ENCODE results near the gene ZNF618. TPM values are rescaled to one million over a fixed set of nuclear protein-coding genes. Genes with fewer than 3 reads are reported as not detected.

ZNF618 gene
- polyA plus RNA-seq, 1 donor (not counting 4 experiments of a cell fraction or from before 2014, with no cell fraction given) = 2.5 TPM

DNA sequence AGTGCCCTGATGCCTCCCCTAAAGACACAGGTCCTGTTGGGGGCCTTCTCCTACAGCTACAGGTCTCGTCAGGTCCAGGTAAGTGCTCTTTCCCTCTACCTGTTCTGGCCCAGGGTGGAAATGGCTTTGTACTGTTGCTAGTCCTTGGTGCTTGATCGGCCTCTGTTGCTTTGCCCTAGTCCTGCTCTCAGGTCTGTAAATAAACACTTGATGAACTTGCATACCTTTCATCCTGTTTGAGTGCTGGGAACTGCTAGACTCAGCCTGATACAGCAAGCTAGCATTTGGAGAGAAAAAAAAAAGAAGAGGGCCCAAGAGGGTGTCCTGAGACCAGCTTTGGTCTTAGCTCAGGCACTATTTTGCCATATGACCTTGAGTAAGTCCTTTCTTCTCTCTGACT is 21.8 kb upstream of the ZNF618 start:
- FAIRE-seq (no peak), DNase-seq (ENCODE audit: low read depth, low spot score) (no peak)
- no peaks in the 10 kb centered on the region for H4K20me1 ChIP-seq (ENCODE audit: control insufficient read depth, extremely low read depth, insufficient read depth, low read length)
- H3K27ac ChIP-seq (ENCODE audit: control insufficient read depth, insufficient read depth, low read length) = no peak overlapping the region
- no peak overlapping the region for H3K9ac ChIP-seq (ENCODE audit: control insufficient read depth, extremely low read depth, insufficient read depth, low read length)
- H3K9me3 ChIP-seq (ENCODE audit: control insufficient read depth, low read depth, low read length) = no peaks in the 10 kb centered on the region
- dilution Hi-C loops (cut with MboI; ENCODE audit: extremely low pct_ligation_motif_present, low sequenced_read_pairs) = no loop called here
- no peaks in the 10 kb centered on the region for H3K36me3 ChIP-seq (ENCODE audit: control insufficient read depth in 2 of 2, extremely low read depth in 1 of 2, insufficient read depth in 2 of 2, low read length in 2 of 2)
- no peaks in the 10 kb centered on the region for H3K4me1 ChIP-seq (ENCODE audit: control insufficient read depth, extremely low read depth, insufficient read depth, low read length)
- H3K4me2 ChIP-seq (ENCODE audit: control insufficient read depth, extremely low read depth, insufficient read depth, low read depth, low read length) = no peak overlapping the region
- H3K27me3 ChIP-seq (ENCODE audit: control insufficient read depth, extremely low read depth, insufficient read depth, low read length) = peaks cover 3% of the 10 kb centered on the region
- TF ChIP-seq, protein P1, sequence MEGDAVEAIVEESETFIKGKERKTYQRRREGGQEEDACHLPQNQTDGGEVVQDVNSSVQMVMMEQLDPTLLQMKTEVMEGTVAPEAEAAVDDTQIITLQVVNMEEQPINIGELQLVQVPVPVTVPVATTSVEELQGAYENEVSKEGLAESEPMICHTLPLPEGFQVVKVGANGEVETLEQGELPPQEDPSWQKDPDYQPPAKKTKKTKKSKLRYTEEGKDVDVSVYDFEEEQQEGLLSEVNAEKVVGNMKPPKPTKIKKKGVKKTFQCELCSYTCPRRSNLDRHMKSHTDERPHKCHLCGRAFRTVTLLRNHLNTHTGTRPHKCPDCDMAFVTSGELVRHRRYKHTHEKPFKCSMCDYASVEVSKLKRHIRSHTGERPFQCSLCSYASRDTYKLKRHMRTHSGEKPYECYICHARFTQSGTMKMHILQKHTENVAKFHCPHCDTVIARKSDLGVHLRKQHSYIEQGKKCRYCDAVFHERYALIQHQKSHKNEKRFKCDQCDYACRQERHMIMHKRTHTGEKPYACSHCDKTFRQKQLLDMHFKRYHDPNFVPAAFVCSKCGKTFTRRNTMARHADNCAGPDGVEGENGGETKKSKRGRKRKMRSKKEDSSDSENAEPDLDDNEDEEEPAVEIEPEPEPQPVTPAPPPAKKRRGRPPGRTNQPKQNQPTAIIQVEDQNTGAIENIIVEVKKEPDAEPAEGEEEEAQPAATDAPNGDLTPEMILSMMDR (optimal IDR thresholded peaks at IDR 0.05 in 1 of 3, IDR thresholded peaks at IDR 0.05 in 1 of 3, conservative IDR thresholded peaks at IDR 0.05 in 1 of 3; ENCODE audit: extremely low read depth in 1 of 3, insufficient read depth in 2 of 3, low read length in 3 of 3) = no peak
- no peak for TF ChIP-seq EZH2 (IDR thresholded peaks at IDR 0.05; ENCODE audit: low read length)
- no peak overlapping the region for H2AFZ ChIP-seq (ENCODE audit: control insufficient read depth, low read length)
- no peaks in the 10 kb centered on the region for H3K79me2 ChIP-seq (ENCODE audit: control insufficient read depth, insufficient read depth, low read length)
- no peak overlapping the region for H3K4me3 ChIP-seq (ENCODE audit: control insufficient read depth in 2 of 3, extremely low read depth in 1 of 3, insufficient read depth in 2 of 3, low read depth in 1 of 3, low read length in 3 of 3)
- no peaks in the 10 kb centered on the region for H3K9me1 ChIP-seq (ENCODE audit: control insufficient read depth, extremely low read depth, insufficient read depth, low read length)

DNA sequence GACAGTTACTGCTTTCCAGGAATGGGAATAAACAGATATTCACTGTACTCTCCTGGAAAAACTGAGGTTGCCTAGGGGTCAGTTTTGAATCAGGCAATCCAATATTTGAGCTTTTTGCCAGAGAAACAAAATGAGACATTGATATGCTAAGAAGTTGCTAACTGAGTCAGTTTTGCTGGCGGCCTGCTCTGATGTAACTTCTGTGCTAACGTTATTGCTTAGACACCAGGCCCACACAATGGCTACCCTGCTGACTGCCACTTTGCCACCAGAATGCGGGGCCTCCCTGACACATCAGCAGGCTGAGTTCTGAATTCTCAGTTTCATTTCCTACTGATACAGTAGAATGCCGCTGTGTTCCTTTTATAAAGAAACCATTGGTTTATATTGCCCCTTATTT is 18.2 kb upstream of the ZNF618 start:
- H3K36me3 ChIP-seq (ENCODE audit: control insufficient read depth in 2 of 2, extremely low read depth in 1 of 2, insufficient read depth in 2 of 2, low read length in 2 of 2) = no peaks in the 10 kb centered on the region
- H3K79me2 ChIP-seq (ENCODE audit: control insufficient read depth, insufficient read depth, low read length) = no peaks in the 10 kb centered on the region
- H4K20me1 ChIP-seq (ENCODE audit: control insufficient read depth, extremely low read depth, insufficient read depth, low read length) = no peaks in the 10 kb centered on the region
- H2AFZ ChIP-seq (ENCODE audit: control insufficient read depth, low read length) = no peak overlapping the region
- no peak overlapping the region for H3K9ac ChIP-seq (ENCODE audit: control insufficient read depth, extremely low read depth, insufficient read depth, low read length)
- dilution Hi-C loops (cut with MboI; ENCODE audit: extremely low pct_ligation_motif_present, low sequenced_read_pairs) = no loop called here
- peaks cover 2% of the 10 kb centered on the region for H3K27me3 ChIP-seq (ENCODE audit: control insufficient read depth, extremely low read depth, insufficient read depth, low read length)
- no peaks in the 10 kb centered on the region for H3K4me1 ChIP-seq (ENCODE audit: control insufficient read depth, extremely low read depth, insufficient read depth, low read length)
- no peaks in the 10 kb centered on the region for H3K9me1 ChIP-seq (ENCODE audit: control insufficient read depth, extremely low read depth, insufficient read depth, low read length)
- DNase-seq (ENCODE audit: low read depth, low spot score) (no peak), FAIRE-seq (no peak)
- H3K27ac ChIP-seq (ENCODE audit: control insufficient read depth, insufficient read depth, low read length) = no peak overlapping the region
- TF ChIP-seq EZH2 (IDR thresholded peaks at IDR 0.05; ENCODE audit: low read length) = no peak
- TF ChIP-seq, protein P1 (optimal IDR thresholded peaks at IDR 0.05 in 1 of 3, IDR thresholded peaks at IDR 0.05 in 1 of 3, conservative IDR thresholded peaks at IDR 0.05 in 1 of 3; ENCODE audit: extremely low read depth in 1 of 3, insufficient read depth in 2 of 3, low read length in 3 of 3) = no peak
- H3K4me3 ChIP-seq (ENCODE audit: control insufficient read depth in 2 of 3, extremely low read depth in 1 of 3, insufficient read depth in 2 of 3, low read depth in 1 of 3, low read length in 3 of 3) = no peak overlapping the region
- H3K4me2 ChIP-seq (ENCODE audit: control insufficient read depth, extremely low read depth, insufficient read depth, low read depth, low read length) = no peak overlapping the region
- H3K9me3 ChIP-seq (ENCODE audit: control insufficient read depth, low read depth, low read length) = no peaks in the 10 kb centered on the region
